ENCODE results near the gene PEX3. TPM values are rescaled to one million over a fixed set of nuclear protein-coding genes. Genes with fewer than 3 reads are reported as not detected.

Gene PEX3
- polyA plus RNA-seq, 3 donors, result 3.2 to 6.9 (median 5.2) TPM

DNA sequence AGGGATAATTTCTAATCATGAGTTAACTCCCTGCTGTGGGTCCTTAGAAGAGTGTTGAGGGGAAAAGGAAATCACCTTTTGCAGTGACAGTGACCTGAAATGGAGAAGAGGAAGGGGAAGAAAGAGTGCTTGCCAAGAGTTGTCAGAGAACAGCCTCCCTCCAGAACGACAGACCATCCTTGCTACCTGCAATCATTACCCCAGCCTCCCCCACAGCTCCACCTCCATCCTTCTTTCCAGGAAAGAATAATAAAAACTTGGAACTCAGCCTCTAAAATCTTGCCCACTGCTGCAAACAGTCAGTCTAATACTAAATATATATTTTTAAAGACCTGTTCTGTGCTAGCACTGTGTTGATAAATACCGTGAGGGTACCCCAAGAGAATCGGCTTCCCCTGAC lies 89.6 kb downstream of the PEX3 start:
- H4K20me1 ChIP-seq (ENCODE audit: insufficient read depth, low read length), result peaks cover 69% of the 10 kb centered on the region
- peaks cover 40 to 56% of the 10 kb centered on the region in 2 donors for H3K4me1 ChIP-seq (ENCODE audit: control insufficient read depth in 1 of 2, insufficient read depth in 2 of 2, low read length in 2 of 2)
- H3K4me2 ChIP-seq (replicated peaks; ENCODE audit: extremely low read depth, low read length, poor library complexity, severe bottlenecking), result no peak overlapping the region
- WGBS (ENCODE audit: insufficient coverage), result 17% methylated on average over 1 of the region's 3 CpGs
- Mint-ChIP-seq H3K36me3 (peaks cover 2% of the 10 kb centered on the region in 2 donors), H3K4me3 (no peak overlapping the region), H3K27me3 (ENCODE audit: low read depth in 3 of 3) (no peaks in the 10 kb centered on the region), H3K4me1 (peaks cover 56% of the 10 kb centered on the region), H3K27ac (peak overlapping the region in 1 of 7 donors; percentile 21), H3K9me3 (no peaks in the 10 kb centered on the region)
- no peak overlapping the region for H3K4me3 ChIP-seq (replicated peaks in 1 of 3; ENCODE audit: low read depth in 2 of 3, low read length in 3 of 3)
- H3K27me3 ChIP-seq (ENCODE audit: control insufficient read depth in 2 of 2, insufficient read depth in 2 of 2, low read length in 2 of 2), result no peaks in the 10 kb centered on the region
- H3K9me3 ChIP-seq (replicated peaks in 1 of 2; ENCODE audit: control insufficient read depth in 1 of 2, insufficient read depth in 1 of 2, low read length in 2 of 2), result no peaks in the 10 kb centered on the region
- H3K27ac ChIP-seq (ENCODE audit: low read depth in 1 of 2, low read length in 2 of 2), result no peak overlapping the region
- DNase-seq, result no peak
- no peak overlapping the region for H2AFZ ChIP-seq (ENCODE audit: insufficient read depth, low read depth, low read length, poor library complexity, severe bottlenecking)
- H3K79me2 ChIP-seq (ENCODE audit: insufficient read depth, low read length), result peaks cover 78% of the 10 kb centered on the region
- TF ChIP-seq, protein P1, sequence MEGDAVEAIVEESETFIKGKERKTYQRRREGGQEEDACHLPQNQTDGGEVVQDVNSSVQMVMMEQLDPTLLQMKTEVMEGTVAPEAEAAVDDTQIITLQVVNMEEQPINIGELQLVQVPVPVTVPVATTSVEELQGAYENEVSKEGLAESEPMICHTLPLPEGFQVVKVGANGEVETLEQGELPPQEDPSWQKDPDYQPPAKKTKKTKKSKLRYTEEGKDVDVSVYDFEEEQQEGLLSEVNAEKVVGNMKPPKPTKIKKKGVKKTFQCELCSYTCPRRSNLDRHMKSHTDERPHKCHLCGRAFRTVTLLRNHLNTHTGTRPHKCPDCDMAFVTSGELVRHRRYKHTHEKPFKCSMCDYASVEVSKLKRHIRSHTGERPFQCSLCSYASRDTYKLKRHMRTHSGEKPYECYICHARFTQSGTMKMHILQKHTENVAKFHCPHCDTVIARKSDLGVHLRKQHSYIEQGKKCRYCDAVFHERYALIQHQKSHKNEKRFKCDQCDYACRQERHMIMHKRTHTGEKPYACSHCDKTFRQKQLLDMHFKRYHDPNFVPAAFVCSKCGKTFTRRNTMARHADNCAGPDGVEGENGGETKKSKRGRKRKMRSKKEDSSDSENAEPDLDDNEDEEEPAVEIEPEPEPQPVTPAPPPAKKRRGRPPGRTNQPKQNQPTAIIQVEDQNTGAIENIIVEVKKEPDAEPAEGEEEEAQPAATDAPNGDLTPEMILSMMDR (IDR thresholded peaks at IDR 0.05), result no peak
- no peak overlapping the region for H3K9ac ChIP-seq (ENCODE audit: insufficient read depth, low read length, poor library complexity, severe bottlenecking)
- H3K36me3 ChIP-seq (replicated peaks in 1 of 2; ENCODE audit: control insufficient read depth in 1 of 2, insufficient read depth in 2 of 2, low read length in 2 of 2), result peaks cover 0 to 3% of the 10 kb centered on the region in 2 donors
- intact Hi-C loops (cut with micrococcal nuclease), result loop anchor here in 1 of 2 donors (10.0 kb wide), 1 partner anchor 475 kb away; the partner anchor contains the start of gene AIG1

Small RNA genes within 50 kb of the gene (small RNA-seq; reads per million reads assigned to genes)
- 1.2 reads per million for gene RNA5SP221 (ENCODE audit: insufficient read length, low read depth)

Other genes starting within 250 kb of the PEX3 start
- 1 to 10 TPM in 1 of 3 donors, under 1 TPM in 2; 0.08 to 9.7 (median 0.51) TPM for gene ADAT2, start 110 bp upstream of the PEX3 start, polyA plus RNA-seq
- 10 to 100 TPM; 35.7 to 93.5 (median 83.7) TPM for gene FUCA2, start 60.9 kb downstream of the PEX3 start, polyA plus RNA-seq
- 10 to 100 TPM in 2 of 3 donors, 1 to 10 TPM in 1; 9.6 to 11.6 (median 11.2) TPM for gene PHACTR2, start 227.2 kb downstream of the PEX3 start, polyA plus RNA-seq

Data from CD14-positive monocyte (primary cell).